SU-DHL-6 (cell line): ENCODE measurements around the gene PDP2.

Experiments
- H2AFZ ChIP-seq: fragments of 200-600 bp; sonication (generic); 2 replicates; pipeline ENCODE4 v1.6.1; 2014; ENCODE audit warnings: low read depth, mild to moderate bottlenecking, moderate library complexity, mixed read lengths, antibody characterized with exemption, low read length; ENCODE audit not compliant: severe bottlenecking
- H3F3A ChIP-seq: fragments of 200-600 bp; shearing (Covaris generic); 2 replicates; pipeline ENCODE4 v1.6.0; 2016; ENCODE audit warnings: antibody characterized with exemption, mild to moderate bottlenecking; ENCODE audit not compliant: insufficient read depth
- H3K27ac ChIP-seq: fragments of 200-600 bp; sonication (generic); 2 replicates; pipeline ENCODE4 v1.5.1; 2016; ENCODE audit warnings: low read depth, mild to moderate bottlenecking, low read length, moderate library complexity, mixed read lengths
- H3K27me3 ChIP-seq: fragments of 200-600 bp; sonication (generic), shearing (Covaris generic); 2 replicates; pipeline ENCODE4 v1.6.0; 2014; ENCODE audit warnings: mild to moderate bottlenecking, low read length
- H3K36me3 ChIP-seq: fragments of 200-600 bp; sonication (generic); 2 replicates; pipeline ENCODE4 v1.6.1; 2014; ENCODE audit warnings: mild to moderate bottlenecking, low read length, mixed read lengths
- H3K4me2 ChIP-seq: fragments of 300-600, 200-600 bp; shearing (Covaris generic), sonication (generic); 2 replicates; pipeline ENCODE4 v1.6.0; 2014; ENCODE audit warnings: low read length, low read depth, mild to moderate bottlenecking; ENCODE audit not compliant: poor library complexity, severe bottlenecking
- H3K4me3 ChIP-seq: fragments of 200-600 bp; sonication (generic); 2 replicates; pipeline ENCODE4 v1.5.1; 2014; ENCODE audit warnings: antibody characterized with exemption, low read length, mild to moderate bottlenecking, mixed read lengths; ENCODE audit not compliant: insufficient read depth, poor library complexity, severe bottlenecking
- H3K79me2 ChIP-seq: fragments of 200-600 bp; sonication (generic); 2 replicates; pipeline ENCODE4 v1.6.1; 2014; ENCODE audit warnings: mild to moderate bottlenecking, low read length, moderate library complexity; ENCODE audit not compliant: insufficient read depth
- H3K9ac ChIP-seq: fragments of 200-600 bp; sonication (generic); 2 replicates; pipeline ENCODE4 v1.7.0; 2014; ENCODE audit warnings: mild to moderate bottlenecking, low read length
- H3K9me2 ChIP-seq: fragments of 200-600 bp; sonication (generic); replicated peaks from 2 replicates; pipeline ENCODE4 v1.6.1; 2014; ENCODE audit warnings: low read length; ENCODE audit not compliant: insufficient read depth
- H3K9me3 ChIP-seq: fragments of 200-600 bp; sonication (generic); 2 replicates; pipeline ENCODE4 v1.6.1; 2014; ENCODE audit warnings: low read length, mixed read lengths; ENCODE audit not compliant: insufficient read depth
- H4K20me1 ChIP-seq: fragments of 200-600 bp; sonication (generic); 2 replicates; pipeline ENCODE4 v1.6.1; 2014; ENCODE audit warnings: low read depth, mild to moderate bottlenecking, antibody characterized with exemption, low read length, moderate library complexity, mixed read lengths
- CTCF ChIP-seq: fragments of 200-600 bp; sonication (generic); IDR thresholded peaks from one replicate; pipeline ENCODE4 v1.5.1; 2017; ENCODE audit warnings: antibody characterized with exemption, mild to moderate bottlenecking, low read length, moderate library complexity; ENCODE audit not compliant: insufficient read depth, poor library complexity, severe bottlenecking
- EZH2phosphoT487 ChIP-seq: fragments of 200-600 bp; sonication (generic), shearing (Covaris generic); conservative IDR thresholded peaks from 2 replicates; pipeline ENCODE4 v1.6.1; 2018; ENCODE audit warnings: mild to moderate bottlenecking, antibody characterized with exemption, low read length, moderate library complexity, mixed read lengths

Gene PDP2

DNA sequence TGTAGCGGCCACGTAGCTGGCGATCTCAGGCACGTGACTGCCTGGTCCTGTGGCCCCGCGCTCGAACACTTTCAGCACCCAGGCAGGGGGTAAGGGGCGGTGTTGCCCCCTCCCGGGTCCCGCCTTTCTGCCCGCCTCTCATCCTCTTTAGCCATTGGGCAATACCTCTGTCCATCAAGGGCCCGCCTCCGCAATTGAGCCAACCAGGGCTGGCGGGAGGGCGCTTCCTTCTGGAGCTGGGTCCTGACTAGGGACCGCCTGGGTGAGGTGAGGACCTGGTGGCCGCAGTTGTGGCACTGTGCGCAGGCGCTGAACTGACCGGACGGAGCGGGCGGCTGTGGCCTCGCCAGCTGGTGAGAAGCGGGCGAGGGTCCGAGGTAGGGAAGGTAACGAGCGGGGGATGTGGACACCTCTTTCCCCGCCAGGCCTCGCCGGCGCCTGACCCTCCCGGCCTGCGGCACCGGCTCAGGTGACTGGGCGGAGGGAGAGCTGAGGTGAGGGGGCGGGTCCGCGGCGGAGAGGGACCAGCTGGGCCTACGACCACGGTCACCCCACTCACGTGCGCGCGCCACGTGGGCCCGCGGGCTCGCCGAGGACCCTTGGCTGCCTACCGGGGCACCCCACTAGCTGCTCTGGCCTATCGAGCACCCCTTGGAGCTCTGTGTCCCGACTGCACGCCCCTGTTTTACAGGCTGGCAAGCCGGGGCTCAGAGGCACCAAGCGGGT, at the start of gene PDP2:
Gene PDP2 (plus strand): TSS at position 228 of the 726 bp plus-strand sequence. CDS start 3,770 bp downstream, outside the sequence.
- Histone ChIP-seq H3K79me2 (peaks cover 7% of the 10 kb centered on the region; the same call in 1 of the 2 replicates), H3K27me3 (no peaks in the 10 kb centered on the region), H3K9me3 (no peaks in the 10 kb centered on the region), H4K20me1 (no peaks in the 10 kb centered on the region), H3K4me3 (peak within 1 kb of the TSS; percentile 78), H3K4me2 (peak within 1 kb of the TSS; percentile 63), H3K36me3 (no peaks in the 10 kb centered on the region), H3K9ac (peak within 1 kb of the TSS; percentile 70), H3K9me2 (no peaks in the 10 kb centered on the region), H2AFZ (peak within 1 kb of the TSS; percentile 84), H3F3A (no peaks in the 10 kb centered on the region), H3K27ac (no peak within 1 kb of the TSS)
- TF ChIP-seq EZH2phosphoT487 (no peak), CTCF (no peak)

DNA sequence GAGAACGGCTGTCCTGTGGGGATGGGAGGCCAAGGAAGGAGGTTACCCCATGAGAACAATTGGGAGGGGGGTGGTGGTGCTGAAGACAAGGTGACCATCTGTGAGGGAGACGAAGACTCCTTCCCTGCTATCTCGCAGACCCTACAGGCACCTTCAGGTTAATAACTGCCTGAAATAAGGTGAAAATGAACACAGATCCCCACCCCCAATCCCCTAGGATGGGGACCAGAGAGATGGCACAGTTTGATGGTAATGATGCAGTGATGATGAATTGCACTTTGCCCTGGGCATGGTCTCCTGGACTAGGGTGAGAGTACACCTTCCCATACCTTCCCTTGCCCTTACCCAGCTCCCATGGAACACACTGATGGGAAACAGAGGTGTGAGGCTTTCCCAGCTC, 48.1 kb upstream of the PDP2 start:
- no peak overlapping the region for H3K4me3 ChIP-seq
- H3K79me2 ChIP-seq = peaks cover 24% of the 10 kb centered on the region
- no peaks in the 10 kb centered on the region for H3K36me3 ChIP-seq
- no peak for TF ChIP-seq EZH2phosphoT487
- TF ChIP-seq CTCF = no peak
- H3K9ac ChIP-seq = no peak overlapping the region
- no peaks in the 10 kb centered on the region for H3K27me3 ChIP-seq
- no peak overlapping the region for H2AFZ ChIP-seq
- H3K27ac ChIP-seq = no peak overlapping the region
- H3K4me2 ChIP-seq = no peak overlapping the region
- no peaks in the 10 kb centered on the region for H3K9me2 ChIP-seq
- H3K9me3 ChIP-seq = no peaks in the 10 kb centered on the region
- H3F3A ChIP-seq = peaks cover 10% of the 10 kb centered on the region
- H4K20me1 ChIP-seq = no peaks in the 10 kb centered on the region

DNA sequence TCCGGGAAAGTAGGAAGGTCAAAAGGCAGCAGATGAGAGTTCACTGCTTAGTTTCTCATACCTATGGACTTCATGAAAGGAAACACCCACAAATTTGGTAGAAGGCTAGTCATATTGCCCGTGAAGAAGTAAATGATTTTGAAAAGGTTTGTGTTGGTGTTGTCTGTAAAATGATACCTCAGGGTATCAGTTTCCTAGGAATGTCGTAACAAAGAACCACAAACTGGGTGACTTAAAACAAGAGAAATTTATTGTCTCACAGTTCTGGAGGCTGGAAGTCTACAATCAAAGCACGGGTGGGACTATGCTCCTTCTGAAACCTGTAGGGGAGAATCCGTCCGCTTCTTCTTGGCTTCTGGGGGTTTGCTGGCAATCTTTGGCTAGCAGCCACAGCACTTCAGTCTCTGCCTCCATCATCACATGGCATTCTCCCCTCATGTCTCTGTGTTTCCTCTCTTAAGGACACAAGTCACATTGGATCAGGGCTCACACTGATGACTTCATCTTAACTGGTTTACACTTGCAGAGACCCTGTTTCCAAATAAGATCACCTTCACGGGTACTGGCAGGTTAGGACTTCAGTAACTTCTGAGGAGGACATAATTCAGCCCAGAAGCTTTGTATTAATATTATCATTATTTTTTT, 47.5 kb upstream of the PDP2 start:
- H3K27ac ChIP-seq = no peak overlapping the region
- peaks cover 10% of the 10 kb centered on the region for H3F3A ChIP-seq
- H3K9me2 ChIP-seq = no peaks in the 10 kb centered on the region
- no peaks in the 10 kb centered on the region for H3K27me3 ChIP-seq
- no peak overlapping the region for H2AFZ ChIP-seq
- TF ChIP-seq EZH2phosphoT487 (no peak), CTCF (no peak)
- no peaks in the 10 kb centered on the region for H3K9me3 ChIP-seq
- H4K20me1 ChIP-seq = no peaks in the 10 kb centered on the region
- no peak overlapping the region for H3K4me3 ChIP-seq
- H3K4me2 ChIP-seq = no peak overlapping the region
- H3K79me2 ChIP-seq = peaks cover 22% of the 10 kb centered on the region
- no peaks in the 10 kb centered on the region for H3K36me3 ChIP-seq
- H3K9ac ChIP-seq = no peak overlapping the region
